ENCODE measurements around the gene OR2V2.
"Not testable (repeated sequence)": the region's sequence is repeated elsewhere in the genome, so short reads cannot be mapped to it uniquely, and the experiment has no call there.

DNA sequence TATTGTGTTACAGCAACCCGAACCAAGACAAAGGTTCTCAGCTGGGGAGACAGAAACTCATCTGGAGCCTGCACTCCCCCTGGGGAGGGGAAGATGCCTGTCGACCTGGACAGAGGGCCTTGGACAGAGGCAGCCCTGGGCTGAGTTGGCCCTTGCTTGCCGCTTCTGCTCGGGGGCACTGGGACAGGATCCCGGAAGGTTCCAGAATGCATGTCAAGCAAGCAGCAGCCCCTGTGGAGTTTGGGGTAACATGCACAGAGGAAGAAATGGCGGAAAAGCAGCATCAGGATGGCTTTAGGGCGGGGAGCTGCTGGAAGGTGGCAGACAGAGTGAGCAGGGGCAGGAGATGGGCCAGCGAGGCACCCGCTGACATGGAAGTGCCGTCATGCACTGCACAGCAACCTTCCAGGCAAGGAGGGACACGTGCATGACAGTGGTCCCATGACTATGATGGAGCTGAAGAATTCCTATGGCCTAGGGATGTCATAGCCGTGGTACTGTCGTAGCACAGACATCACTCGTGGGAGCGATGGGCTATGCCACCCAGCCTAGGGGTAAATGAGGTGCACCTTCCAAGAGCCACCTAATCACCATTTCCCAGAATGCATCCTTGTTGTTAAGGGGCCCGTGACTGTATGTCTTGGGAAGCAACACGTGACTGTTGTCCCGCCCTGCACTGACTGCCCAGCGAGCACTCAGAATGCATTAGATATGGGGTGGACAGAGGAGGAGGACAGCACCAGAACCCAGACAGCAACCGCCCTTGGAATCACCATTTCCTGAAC is 42.6 kb upstream of the OR2V2 start:
- not testable (repeated sequence) for TF ChIP-seq POLR2A (IDR thresholded peaks at IDR 0.05)
- TF ChIP-seq, protein P1, sequence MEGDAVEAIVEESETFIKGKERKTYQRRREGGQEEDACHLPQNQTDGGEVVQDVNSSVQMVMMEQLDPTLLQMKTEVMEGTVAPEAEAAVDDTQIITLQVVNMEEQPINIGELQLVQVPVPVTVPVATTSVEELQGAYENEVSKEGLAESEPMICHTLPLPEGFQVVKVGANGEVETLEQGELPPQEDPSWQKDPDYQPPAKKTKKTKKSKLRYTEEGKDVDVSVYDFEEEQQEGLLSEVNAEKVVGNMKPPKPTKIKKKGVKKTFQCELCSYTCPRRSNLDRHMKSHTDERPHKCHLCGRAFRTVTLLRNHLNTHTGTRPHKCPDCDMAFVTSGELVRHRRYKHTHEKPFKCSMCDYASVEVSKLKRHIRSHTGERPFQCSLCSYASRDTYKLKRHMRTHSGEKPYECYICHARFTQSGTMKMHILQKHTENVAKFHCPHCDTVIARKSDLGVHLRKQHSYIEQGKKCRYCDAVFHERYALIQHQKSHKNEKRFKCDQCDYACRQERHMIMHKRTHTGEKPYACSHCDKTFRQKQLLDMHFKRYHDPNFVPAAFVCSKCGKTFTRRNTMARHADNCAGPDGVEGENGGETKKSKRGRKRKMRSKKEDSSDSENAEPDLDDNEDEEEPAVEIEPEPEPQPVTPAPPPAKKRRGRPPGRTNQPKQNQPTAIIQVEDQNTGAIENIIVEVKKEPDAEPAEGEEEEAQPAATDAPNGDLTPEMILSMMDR (IDR thresholded peaks at IDR 0.05), result not testable (repeated sequence)
